B cell (primary cell): Measurements from ENCODE around the gene SDCCAG8. TPM values are rescaled to one million over a fixed set of nuclear protein-coding genes. Genes with fewer than 3 reads are reported as not detected.
A peak's percentile ranks its signal among the peaks of the same experiment; 100 is the strongest.

Source experiments
- ATAC-seq: fragments of 200-7000 bp; cut with Tn5 transposase; one replicate; pipeline ENCODE4 v1.10.0; 2021; ENCODE audit warnings: low read depth, mild to moderate bottlenecking, moderate number of reproducible peaks, moderate library complexity
- CTCF ChIA-PET: fragments of 350-600 bp; sonication (Branson Sonifier 250); formaldehyde crosslinking; loops from one replicate; lab custom pipeline; 2021; ENCODE audit warnings: antibody characterized with exemption, inconsistent platforms; lab: Charles Lee
- POLR2A ChIA-PET: fragments of 350-600 bp; sonication (Branson Sonifier 250); formaldehyde crosslinking; loops from one replicate; lab custom pipeline; 2021; ENCODE audit warnings: antibody characterized with exemption; lab: Charles Lee
- DNase-seq: peaks from one replicate; pipeline ENCODE4 v3.0.0; 2013
- H2AFZ ChIP-seq: 2 replicates; pipeline ENCODE4 v1.6.1; 2012; ENCODE audit warnings: mild to moderate bottlenecking, low read depth, low read length; ENCODE audit not compliant: insufficient read depth, poor library complexity, severe bottlenecking
- H3K27ac ChIP-seq, 2 donors: 1 replicate in 1 of 2; 2 replicates in 1 of 2; pipeline ENCODE4 v1.5.1; 2012 to 2013; ENCODE audit warnings: low read length in 2 of 2, mild to moderate bottlenecking in 2 of 2, moderate library complexity in 1 of 2
- H3K27me3 ChIP-seq, 4 experiments: fragments of 200-600 bp in 1 of 4; sonication (generic) in 1 of 4; replicated peaks in 1 of 4; 1 replicate in 2 of 4; 2 replicates in 2 of 4; pipeline versions ENCODE4 v1.6.1 to v1.7.0; 2013 to 2016; ENCODE audit warnings: low read length in 3 of 4, mild to moderate bottlenecking in 2 of 4, mixed read lengths in 1 of 4, moderate library complexity in 1 of 4; ENCODE audit not compliant: insufficient read depth in 4 of 4, control insufficient read depth in 3 of 4; ENCODE audit errors: control extremely low read depth in 1 of 4
- H3K36me3 ChIP-seq, 2 experiments: replicated peaks in 1 of 2; 1 replicate in 1 of 2; 2 replicates in 1 of 2; pipeline versions ENCODE4 v1.6.1 to v1.7.1; 2013; ENCODE audit warnings: low read length in 1 of 2; ENCODE audit not compliant: insufficient read depth in 2 of 2, control insufficient read depth in 1 of 2; ENCODE audit errors: control extremely low read depth in 1 of 2, extremely low read depth in 1 of 2
- H3K4me1 ChIP-seq, 2 donors: fragments of 200-600 bp in 1 of 2; sonication (generic) in 1 of 2; 1 replicate in 1 of 2; 2 replicates in 1 of 2; pipeline versions ENCODE4 v1.5.1 to v1.6.1; 2013 to 2017; ENCODE audit warnings: low read length in 2 of 2; ENCODE audit not compliant: control insufficient read depth in 2 of 2, insufficient read depth in 2 of 2
- H3K4me2 ChIP-seq: replicated peaks from 2 replicates; pipeline ENCODE3; 2012; ENCODE audit warnings: mild to moderate bottlenecking, low read depth, low read length; ENCODE audit not compliant: poor library complexity, severe bottlenecking
- H3K4me3 ChIP-seq, 5 experiments: fragments of 200-600 bp in 1 of 5; sonication (generic) in 1 of 5; 1 replicate in 3 of 5; 2 replicates in 2 of 5; pipeline versions ENCODE4 v1.5.1 to v1.7.0; 2011 to 2016; ENCODE audit warnings: low read length in 4 of 5, mild to moderate bottlenecking in 4 of 5, low read depth in 2 of 5, control low read depth in 1 of 5, moderate library complexity in 1 of 5; ENCODE audit not compliant: insufficient read depth in 1 of 5; ENCODE audit errors: control extremely low read depth in 1 of 5, extremely low read depth in 1 of 5
- H3K79me2 ChIP-seq: fragments of 200-600 bp; sonication (generic); one replicate; pipeline ENCODE4 v1.6.0; 2016; ENCODE audit warnings: low read length; ENCODE audit not compliant: control insufficient read depth, insufficient read depth
- H3K9ac ChIP-seq: fragments of 200-600 bp; sonication (generic); 2 replicates; pipeline ENCODE4 v1.6.1; 2017; ENCODE audit warnings: mild to moderate bottlenecking, low read length, moderate library complexity
- H3K9me3 ChIP-seq, 3 donors: one replicate each; pipeline versions ENCODE4 v1.6.1 to v1.7.1; 2013; ENCODE audit warnings: low read length in 2 of 3; ENCODE audit not compliant: control insufficient read depth in 2 of 3, insufficient read depth in 1 of 3; ENCODE audit errors: control extremely low read depth in 1 of 3
- H4K20me1 ChIP-seq: 2 replicates; pipeline ENCODE4 v1.6.0; 2012; ENCODE audit warnings: mild to moderate bottlenecking, low read length; ENCODE audit not compliant: insufficient read depth, control insufficient read depth, poor library complexity, severe bottlenecking
- H3K27ac Mint-ChIP-seq: one replicate; pipeline ENCODE4 v1.8.0; 2021; ENCODE audit warnings: mixed read lengths
- H3K27me3 Mint-ChIP-seq: one replicate; pipeline ENCODE4 v1.8.0; 2021; ENCODE audit warnings: mixed read lengths
- H3K4me1 Mint-ChIP-seq: one replicate; pipeline ENCODE4 v1.8.0; 2021; ENCODE audit warnings: mixed read lengths
- H3K4me3 Mint-ChIP-seq: one replicate; pipeline ENCODE4 v1.8.0; 2021; ENCODE audit warnings: mixed read lengths
- H3K9me3 Mint-ChIP-seq: one replicate; pipeline ENCODE4 v1.8.0; 2022; ENCODE audit warnings: mixed read lengths; ENCODE audit not compliant: insufficient read depth
- EZH2 ChIP-seq: IDR thresholded peaks from 2 replicates; pipeline ENCODE4 v1.6.1; 2012; ENCODE audit warnings: borderline replicate concordance, low read depth, mild to moderate bottlenecking, moderate library complexity, low read length; ENCODE audit not compliant: insufficient read depth, poor library complexity, severe bottlenecking
- WGBS: methylation state at CpG from one replicate; pipeline ENCODE4 v1.1.5; 2013; ENCODE audit warnings: missing lambda C conversion rate; ENCODE audit not compliant: insufficient coverage; 5-methylcytosine and 5-hydroxymethylcytosine counted together
- intact Hi-C: fragments of 100-400 bp; cut with micrococcal nuclease; formaldehyde crosslinking; loops from one replicate; pipeline ENCODE4 v1.10.0; 2022
- polyA plus RNA-seq: library from polyadenylated mRNA; depleted of rRNA; stranded (reverse); fragments of >200 nt; gene quantifications from 2 replicates; pipeline ENCODE4 v1.2.3, GENCODE V29; 2012
- total RNA-seq, 2 donors: library from RNA; stranded (reverse); fragments of 120-200 nt in 1 of 2; gene quantifications; 1 replicate in 1 of 2; 2 replicates in 1 of 2; pipeline versions ENCODE4 v1.2.3 to v1.2.4, GENCODE V29; 2013 to 2022
- TF ChIP-seq, protein P1 (sequence below): fragments of 200-600 bp; IDR thresholded peaks from one replicate; pipeline ENCODE4 v1.8.0; 2022; ENCODE audit warnings: antibody characterized with exemption, mild to moderate bottlenecking

The SDCCAG8 gene
- total and polyA plus RNA-seq, 2 donors (not counting 1 experiment from before 2014, with no cell fraction given), result 37.1 to 60.7 TPM

DNA sequence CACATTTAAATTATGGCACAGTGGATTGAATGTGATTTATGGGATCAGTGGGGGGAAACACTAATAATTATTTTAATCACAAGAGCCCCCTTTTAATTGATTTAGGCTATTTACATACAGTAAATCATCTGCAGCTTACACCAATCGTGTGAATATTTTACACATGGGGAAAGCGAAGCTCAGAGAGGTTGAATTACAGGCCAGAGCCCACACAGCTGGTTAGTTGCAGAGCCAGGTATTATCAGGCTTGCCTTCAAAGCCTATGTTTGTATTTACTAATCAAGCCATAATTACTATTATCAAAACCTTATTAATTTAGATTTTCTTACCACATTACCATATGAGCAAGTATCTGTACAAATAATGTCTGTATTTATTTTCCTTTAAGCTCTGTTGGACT lies 749 bp downstream of the SDCCAG8 start:
- no peak for TF ChIP-seq EZH2
- TF ChIP-seq, protein P1, sequence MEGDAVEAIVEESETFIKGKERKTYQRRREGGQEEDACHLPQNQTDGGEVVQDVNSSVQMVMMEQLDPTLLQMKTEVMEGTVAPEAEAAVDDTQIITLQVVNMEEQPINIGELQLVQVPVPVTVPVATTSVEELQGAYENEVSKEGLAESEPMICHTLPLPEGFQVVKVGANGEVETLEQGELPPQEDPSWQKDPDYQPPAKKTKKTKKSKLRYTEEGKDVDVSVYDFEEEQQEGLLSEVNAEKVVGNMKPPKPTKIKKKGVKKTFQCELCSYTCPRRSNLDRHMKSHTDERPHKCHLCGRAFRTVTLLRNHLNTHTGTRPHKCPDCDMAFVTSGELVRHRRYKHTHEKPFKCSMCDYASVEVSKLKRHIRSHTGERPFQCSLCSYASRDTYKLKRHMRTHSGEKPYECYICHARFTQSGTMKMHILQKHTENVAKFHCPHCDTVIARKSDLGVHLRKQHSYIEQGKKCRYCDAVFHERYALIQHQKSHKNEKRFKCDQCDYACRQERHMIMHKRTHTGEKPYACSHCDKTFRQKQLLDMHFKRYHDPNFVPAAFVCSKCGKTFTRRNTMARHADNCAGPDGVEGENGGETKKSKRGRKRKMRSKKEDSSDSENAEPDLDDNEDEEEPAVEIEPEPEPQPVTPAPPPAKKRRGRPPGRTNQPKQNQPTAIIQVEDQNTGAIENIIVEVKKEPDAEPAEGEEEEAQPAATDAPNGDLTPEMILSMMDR, result no peak
- intact Hi-C loops, result loop anchor here (10.0 kb wide), 2 partner anchors 1412 to 1722 kb away; partner anchors contain the start of genes EXO1 and KMO
- no peak for ATAC-seq
- CTCF ChIA-PET, result interaction anchor here (1.0 to 1.7 kb wide), 3 partner anchors 13 to 57 kb away, joined by 3 to 4 read pairs (median 4); no protein-coding TSS in a partner anchor
- H3K79me2 ChIP-seq, result peaks cover 83% of the 10 kb centered on the region
- H3K9ac ChIP-seq, result peak overlapping the region; percentile 95
- Mint-ChIP-seq H3K9me3 (no peaks in the 10 kb centered on the region), H3K27ac (peak overlapping the region; percentile 99), H3K27me3 (no peaks in the 10 kb centered on the region), H3K4me1 (peaks cover 39% of the 10 kb centered on the region), H3K4me3 (peak overlapping the region; percentile 97)
- peak overlapping the region; percentile 84 for H3K4me2 ChIP-seq
- H3K9me3 ChIP-seq, result no peaks in the 10 kb centered on the region
- 40% methylated on average over 2 of the region's 2 CpGs for WGBS
- H3K27me3 ChIP-seq, result no peaks in the 10 kb centered on the region
- H3K4me3 ChIP-seq, result peak overlapping the region; percentile 75 to 100 (median 94)
- peaks cover 19 to 29% of the 10 kb centered on the region in 2 donors for H3K4me1 ChIP-seq
- H3K36me3 ChIP-seq, result peaks cover 0 to 4% of the 10 kb centered on the region in 2 experiments
- POLR2A ChIA-PET, result interaction anchor here (0.5 to 2.1 kb wide), 5 partner anchors 8 to 791 kb away, joined by 3 to 7 read pairs (median 5); no protein-coding TSS in a partner anchor
- peak overlapping the region; percentile 65 to 97 for H3K27ac ChIP-seq
- DNase-seq, result no peak
- H2AFZ ChIP-seq, result peak overlapping the region; percentile 88
- no peaks in the 10 kb centered on the region for H4K20me1 ChIP-seq

DNA sequence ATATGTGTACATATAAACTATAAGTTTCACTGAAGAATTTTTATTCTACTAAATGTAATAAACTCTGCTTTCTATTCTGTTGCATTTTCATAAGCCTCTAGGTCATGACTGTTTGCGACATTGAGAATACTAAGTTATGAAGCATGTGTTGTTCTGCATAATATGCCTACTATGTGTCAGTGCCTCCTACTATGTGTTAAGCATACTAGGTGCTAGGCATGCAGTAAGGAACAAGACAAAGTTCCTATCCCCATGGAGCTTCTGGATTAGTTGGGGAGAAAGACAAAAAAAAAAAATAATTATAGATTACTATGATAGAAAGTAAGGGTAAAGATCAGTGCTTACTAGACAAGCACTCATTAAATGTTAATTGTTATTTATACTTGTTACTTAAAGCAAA lies 1.3 kb downstream of the SDCCAG8 start:
- ChIA-PET CTCF (interaction anchor here (1.0 to 1.3 kb wide), 2 partner anchors 13 to 56 kb away, joined by 4 read pairs; no protein-coding TSS in a partner anchor), POLR2A (interaction anchor here (0.5 kb wide), 1 partner anchor 791 kb away, joined by 5 read pairs; no protein-coding TSS in a partner anchor)
- no peaks in the 10 kb centered on the region for H3K27me3 Mint-ChIP-seq
- DNase-seq (no peak), ATAC-seq (no peak)
- no peak overlapping the region for H3K27ac Mint-ChIP-seq
- Histone ChIP-seq H3K36me3 (peaks cover 0 to 4% of the 10 kb centered on the region in 2 experiments), H3K4me3 (no peak overlapping the region), H3K27me3 (no peaks in the 10 kb centered on the region), H3K9ac (no peak overlapping the region), H3K9me3 (no peaks in the 10 kb centered on the region), H3K27ac (no peak overlapping the region), H4K20me1 (no peaks in the 10 kb centered on the region), H3K79me2 (peaks cover 79% of the 10 kb centered on the region), H3K4me1 (peaks cover 19 to 23% of the 10 kb centered on the region in 2 donors), H2AFZ (no peak overlapping the region), H3K4me2 (peak overlapping the region; percentile 1)
- intact Hi-C loops, result loop anchor here (10.0 kb wide), 2 partner anchors 1412 to 1722 kb away; partner anchors contain the start of genes EXO1 and KMO
- peaks cover 34% of the 10 kb centered on the region for H3K4me1 Mint-ChIP-seq
- H3K9me3 Mint-ChIP-seq, result no peaks in the 10 kb centered on the region
- no peak for TF ChIP-seq EZH2
- TF ChIP-seq, protein P1, result no peak
- H3K4me3 Mint-ChIP-seq, result peak overlapping the region; percentile 60
- WGBS, result no CpG with 5 or more reads among the region's 1 CpG
